ENCODE measurements around the gene MICALL2. TPM values are rescaled to one million over a fixed set of nuclear protein-coding genes. Genes with fewer than 3 reads are reported as not detected.
A peak's percentile ranks its signal among the peaks of the same experiment; 100 is the strongest.

The MICALL2 gene
- total and polyA plus RNA-seq, 4 donors = 19.0 to 70.6 (median 41.0) TPM

DNA sequence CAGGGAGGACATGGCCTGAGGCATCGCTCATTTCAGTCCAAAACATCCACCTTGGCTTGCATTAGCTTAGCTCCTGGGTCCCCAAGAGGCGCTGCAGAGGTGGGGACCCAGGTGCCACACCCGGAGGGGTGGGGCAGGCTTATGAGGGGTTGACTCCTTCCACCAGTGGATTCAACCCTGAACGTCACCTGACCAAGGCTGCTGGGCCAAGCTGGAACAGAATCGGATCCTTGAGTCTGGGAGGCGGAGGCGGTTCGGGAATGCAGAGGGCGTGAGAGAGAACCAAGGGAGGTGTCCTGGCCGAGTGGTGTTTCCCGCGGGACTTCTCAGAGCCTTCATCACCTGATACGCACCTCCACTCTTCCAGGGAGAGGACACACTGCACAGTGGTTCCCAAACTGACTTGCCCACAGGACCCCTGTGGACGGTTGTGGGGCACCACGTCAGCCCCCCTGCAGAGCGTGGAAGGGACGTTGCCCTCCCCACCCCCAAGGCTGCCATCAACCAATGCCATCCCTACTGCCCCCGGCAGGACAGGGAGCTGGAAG is 4.5 kb upstream of the MICALL2 start:
- Histone ChIP-seq H3K4me3 (no peak overlapping the region), H3K4me1 (ENCODE audit: control insufficient read depth in 5 of 5, insufficient read depth in 5 of 5, low read length in 5 of 5) (peaks cover 2 to 19% (median 6%) of the 10 kb centered on the region in 5 donors), H3K27ac (ENCODE audit: low read depth in 1 of 2, low read length in 1 of 2) (no peak overlapping the region), H3K9ac (ENCODE audit: insufficient read depth in 1 of 2, low read length in 2 of 2) (no peak overlapping the region), H3K27me3 (ENCODE audit: control insufficient read depth in 3 of 3, insufficient read depth in 3 of 3, low read length in 2 of 3) (no peaks in the 10 kb centered on the region), H3K36me3 (ENCODE audit: control insufficient read depth in 4 of 4, insufficient read depth in 4 of 4, low read length in 4 of 4) (peaks cover 0 to 8% (median 0%) of the 10 kb centered on the region in 4 donors), H3K9me3 (ENCODE audit: control insufficient read depth in 4 of 4, insufficient read depth in 3 of 4, low read length in 3 of 4) (no peaks in the 10 kb centered on the region)
- TF ChIP-seq, protein P1, sequence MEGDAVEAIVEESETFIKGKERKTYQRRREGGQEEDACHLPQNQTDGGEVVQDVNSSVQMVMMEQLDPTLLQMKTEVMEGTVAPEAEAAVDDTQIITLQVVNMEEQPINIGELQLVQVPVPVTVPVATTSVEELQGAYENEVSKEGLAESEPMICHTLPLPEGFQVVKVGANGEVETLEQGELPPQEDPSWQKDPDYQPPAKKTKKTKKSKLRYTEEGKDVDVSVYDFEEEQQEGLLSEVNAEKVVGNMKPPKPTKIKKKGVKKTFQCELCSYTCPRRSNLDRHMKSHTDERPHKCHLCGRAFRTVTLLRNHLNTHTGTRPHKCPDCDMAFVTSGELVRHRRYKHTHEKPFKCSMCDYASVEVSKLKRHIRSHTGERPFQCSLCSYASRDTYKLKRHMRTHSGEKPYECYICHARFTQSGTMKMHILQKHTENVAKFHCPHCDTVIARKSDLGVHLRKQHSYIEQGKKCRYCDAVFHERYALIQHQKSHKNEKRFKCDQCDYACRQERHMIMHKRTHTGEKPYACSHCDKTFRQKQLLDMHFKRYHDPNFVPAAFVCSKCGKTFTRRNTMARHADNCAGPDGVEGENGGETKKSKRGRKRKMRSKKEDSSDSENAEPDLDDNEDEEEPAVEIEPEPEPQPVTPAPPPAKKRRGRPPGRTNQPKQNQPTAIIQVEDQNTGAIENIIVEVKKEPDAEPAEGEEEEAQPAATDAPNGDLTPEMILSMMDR (IDR thresholded peaks at IDR 0.05; ENCODE audit: control extremely low read depth, extremely low read depth) = no peak
- 66 to 83% methylated on average over 18 of the region's 18 CpGs for WGBS, 2 donors
- ATAC-seq (ENCODE audit: insufficient read depth, low FRiP score) (no peak), DNase-seq (no peak)

DNA sequence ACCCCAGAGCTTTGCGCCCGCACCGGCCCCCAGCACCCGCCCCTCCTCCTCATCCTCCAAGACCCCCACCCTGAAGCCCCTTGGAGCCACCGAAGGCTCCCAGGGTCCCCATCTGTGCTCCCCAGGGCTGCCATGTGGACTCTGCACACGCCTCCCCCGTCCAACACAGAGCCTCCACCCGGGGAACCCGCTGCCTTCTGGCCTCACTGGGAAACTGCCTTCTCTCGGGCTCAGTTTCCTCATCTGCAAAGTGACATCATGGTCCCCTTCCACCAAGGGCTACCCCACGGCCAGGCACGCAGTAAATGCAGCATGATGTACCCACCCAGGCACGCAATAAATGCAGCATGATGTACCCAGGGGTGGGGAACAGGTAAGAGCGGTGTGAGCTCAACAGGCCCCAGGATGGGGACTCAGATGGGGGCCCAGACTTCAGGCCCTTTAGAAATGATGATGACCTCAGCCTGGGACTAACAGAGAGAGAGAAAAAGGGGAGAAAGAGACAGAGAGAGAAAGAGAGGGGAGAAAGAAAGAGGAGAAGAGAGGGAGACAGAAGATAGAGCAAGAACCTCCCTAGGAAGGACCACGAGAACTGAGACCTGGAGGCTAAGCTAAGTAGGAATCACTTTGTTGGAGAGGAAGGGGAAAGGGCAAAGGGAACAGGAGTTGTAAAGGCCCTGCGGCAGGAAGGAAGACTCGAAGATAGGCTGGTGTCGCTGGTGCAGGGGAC is 2.5 kb upstream of the MICALL2 start:
- Histone ChIP-seq H3K27ac (ENCODE audit: low read depth in 1 of 2, low read length in 1 of 2) (no peak overlapping the region), H3K9ac (ENCODE audit: insufficient read depth in 1 of 2, low read length in 2 of 2) (no peak overlapping the region), H3K36me3 (ENCODE audit: control insufficient read depth in 4 of 4, insufficient read depth in 4 of 4, low read length in 4 of 4) (no peaks in the 10 kb centered on the region), H3K27me3 (ENCODE audit: control insufficient read depth in 3 of 3, insufficient read depth in 3 of 3, low read length in 2 of 3) (no peaks in the 10 kb centered on the region), H3K9me3 (ENCODE audit: control insufficient read depth in 4 of 4, insufficient read depth in 3 of 4, low read length in 3 of 4) (no peaks in the 10 kb centered on the region), H3K4me3 (no peak overlapping the region), H3K4me1 (ENCODE audit: control insufficient read depth in 5 of 5, insufficient read depth in 5 of 5, low read length in 5 of 5) (peaks cover 4 to 33% (median 13%) of the 10 kb centered on the region in 5 donors)
- WGBS, 2 donors = 61% methylated on average over 18 of the region's 18 CpGs
- DNase-seq (no peak), ATAC-seq (ENCODE audit: insufficient read depth, low FRiP score) (no peak)
- TF ChIP-seq, protein P1 (IDR thresholded peaks at IDR 0.05; ENCODE audit: control extremely low read depth, extremely low read depth) = no peak

DNA sequence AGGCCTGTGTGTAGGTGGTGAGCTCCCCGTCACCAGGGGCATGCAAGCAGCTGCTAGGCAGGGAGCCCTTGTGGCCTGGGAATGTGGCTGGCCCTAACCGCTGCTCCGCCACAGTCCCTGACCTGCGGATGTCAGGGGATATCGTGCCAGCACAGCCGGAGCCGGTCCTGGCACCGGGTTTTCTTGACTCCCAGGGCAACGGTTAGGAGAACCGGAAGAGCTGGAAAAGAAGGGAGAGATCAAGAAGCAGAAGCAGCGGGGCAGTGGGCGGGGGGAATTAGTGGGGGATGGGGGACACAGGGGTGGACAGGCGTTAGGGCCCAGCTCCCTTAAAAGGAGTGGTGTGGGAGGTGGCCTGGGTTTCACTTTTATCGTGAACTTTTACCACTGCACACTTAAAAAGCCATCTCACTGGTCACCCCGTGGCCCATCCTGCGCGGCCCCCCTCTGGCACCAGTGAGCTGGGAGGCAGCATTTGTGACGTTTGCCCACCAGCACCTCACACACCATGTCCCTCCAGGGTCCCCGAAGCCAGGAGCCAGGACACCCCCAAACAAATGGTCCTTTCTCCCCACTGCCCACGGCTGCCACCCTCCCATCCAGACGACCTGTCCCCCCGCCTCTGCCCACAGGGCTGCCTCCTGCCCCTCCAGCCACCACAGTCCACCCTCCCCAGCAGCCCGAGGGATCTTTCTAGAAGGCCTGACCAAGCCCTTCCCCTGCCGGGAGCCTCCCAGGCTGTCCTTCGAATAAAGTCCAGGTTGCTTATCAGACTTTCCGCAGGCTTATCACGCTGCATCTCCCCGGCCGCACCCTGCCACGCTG is 1.8 kb upstream of the MICALL2 start:
- H3K27me3 ChIP-seq (ENCODE audit: control insufficient read depth in 3 of 3, insufficient read depth in 3 of 3, low read length in 2 of 3) = no peaks in the 10 kb centered on the region
- H3K4me1 ChIP-seq (ENCODE audit: control insufficient read depth in 5 of 5, insufficient read depth in 5 of 5, low read length in 5 of 5) = peaks cover 0 to 29% (median 10%) of the 10 kb centered on the region in 5 donors
- ATAC-seq (ENCODE audit: insufficient read depth, low FRiP score) = no peak
- H3K9me3 ChIP-seq (ENCODE audit: control insufficient read depth in 4 of 4, insufficient read depth in 3 of 4, low read length in 3 of 4) = no peaks in the 10 kb centered on the region
- DNase-seq = peak; percentile 44 to 66 (median 52)
- no peak overlapping the region for H3K9ac ChIP-seq (ENCODE audit: insufficient read depth in 1 of 2, low read length in 2 of 2)
- peak overlapping the region in 1 of 2 donors; percentile 82 for H3K27ac ChIP-seq (ENCODE audit: low read depth in 1 of 2, low read length in 1 of 2)
- H3K36me3 ChIP-seq (ENCODE audit: control insufficient read depth in 4 of 4, insufficient read depth in 4 of 4, low read length in 4 of 4) = no peaks in the 10 kb centered on the region
- H3K4me3 ChIP-seq = no peak overlapping the region
- TF ChIP-seq, protein P1 (IDR thresholded peaks at IDR 0.05; ENCODE audit: control extremely low read depth, extremely low read depth) = no peak
- 21 to 32% methylated on average over 30 of the region's 30 CpGs for WGBS, 2 donors
